GM12878 (cell line): Measurements from ENCODE around the gene PHF11. TPM values are rescaled to one million over a fixed set of nuclear protein-coding genes. Genes with fewer than 3 reads are reported as not detected.

ENCODE experiments used
- ATAC-seq: fragments of 200-7000 bp; cut with Tn5 transposase; 3 replicates; pipeline ENCODE4 v1.9.1; 2020; ENCODE audit warnings: mild to moderate bottlenecking, moderate library complexity
- BruUV-seq: library from RNA; stranded (reverse); fragments of 400-500 nt; replicated peaks from 2 replicates; lab custom pipeline; 2021; lab: Mats Ljungman, UMichigan
- CTCF ChIA-PET: fragments of 300-600 bp; sonication (Branson Sonifier 250); formaldehyde crosslinking; extraction: SDS; loops from one replicate; lab custom pipeline; 2021; ENCODE audit warnings: inconsistent platforms; lab: Yijun Ruan, JAX
- POLR2A ChIA-PET: fragments of 350-600 bp; formaldehyde crosslinking; extraction: SDS; loops from one replicate; lab custom pipeline; 2021; ENCODE audit warnings: inconsistent platforms; lab: Charles Lee
- RAD21 ChIA-PET: fragments of 300-600 bp; sonication (Branson Sonifier 250); formaldehyde crosslinking; loops from one replicate; lab custom pipeline; 2023; ENCODE audit warnings: antibody characterized with exemption; ENCODE audit not compliant: unreplicated experiment; lab: Charles Lee
- SMC1A ChIA-PET: fragments of 300-600 bp; sonication (Branson Sonifier 250); formaldehyde crosslinking; loops from one replicate; lab custom pipeline; 2023; ENCODE audit not compliant: unreplicated experiment, uncharacterized antibody; lab: Charles Lee
- DNase-seq: peaks from one replicate; pipeline ENCODE4 v3.0.0-alpha.2; 2011; ENCODE audit warnings: low read depth, low spot score
- FAIRE-seq: peaks from 3 replicates; lab custom pipeline; 2011; peaks lifted over from hg19 to GRCh38; lab: Jason Lieb, UNC
- H2AFZ ChIP-seq: 2 replicates; pipeline ENCODE4 v1.6.0; 2011; ENCODE audit warnings: low read depth, low read length, control low read depth; ENCODE audit not compliant: control insufficient read depth
- H3K27ac ChIP-seq: 2 replicates; pipeline ENCODE4 v1.5.1; 2011; ENCODE audit warnings: control low read depth; ENCODE audit not compliant: control insufficient read depth, insufficient read depth
- H3K27me3 ChIP-seq, 2 experiments: replicated peaks in 1 of 2; 2 replicates each; pipeline versions ENCODE4 v1.6.0 to v1.6.1; 2011; ENCODE audit warnings: low read length in 1 of 2; ENCODE audit not compliant: control insufficient read depth in 2 of 2, insufficient read depth in 2 of 2
- H3K36me3 ChIP-seq, 2 experiments: 2 replicates each; pipeline ENCODE4 v1.5.1; 2011; ENCODE audit warnings: low read length in 1 of 2; ENCODE audit not compliant: control insufficient read depth in 2 of 2, insufficient read depth in 2 of 2
- H3K4me1 ChIP-seq: 2 replicates; pipeline ENCODE4 v1.6.1; 2011; ENCODE audit warnings: mild to moderate bottlenecking, low read length, moderate library complexity, mixed read lengths; ENCODE audit not compliant: control insufficient read depth, insufficient read depth
- H3K4me2 ChIP-seq: 2 replicates; pipeline ENCODE4 v1.6.0; 2011; ENCODE audit warnings: control low read depth; ENCODE audit not compliant: control insufficient read depth, insufficient read depth
- H3K4me3 ChIP-seq: fragments of 200-600 bp; sonication (generic); 2 replicates; pipeline ENCODE4 v1.5.1; 2016
- H3K79me2 ChIP-seq: 2 replicates; pipeline ENCODE4 v1.6.0; 2011; ENCODE audit warnings: low read length; ENCODE audit not compliant: control insufficient read depth, insufficient read depth
- H3K9ac ChIP-seq: 2 replicates; pipeline ENCODE4 v1.8.0; 2011; ENCODE audit warnings: low read length, control low read depth, mixed read lengths; ENCODE audit not compliant: control insufficient read depth, insufficient read depth
- H3K9me3 ChIP-seq: replicated peaks from 3 replicates; pipeline ENCODE4 v1.5.1; 2011; ENCODE audit warnings: mild to moderate bottlenecking, low read length; ENCODE audit not compliant: control insufficient read depth, insufficient read depth
- H4K20me1 ChIP-seq: 2 replicates; pipeline ENCODE4 v1.6.0; 2011; ENCODE audit not compliant: control insufficient read depth, insufficient read depth
- CHD1 ChIP-seq: IDR thresholded peaks from 2 replicates; pipeline ENCODE4 v1.6.1; 2012; ENCODE audit warnings: low read depth, low read length, improper control_type of control experiment
- JUND ChIP-seq: IDR thresholded peaks from 2 replicates; pipeline ENCODE4 v1.6.1; 2012; ENCODE audit warnings: low read depth, mild to moderate bottlenecking, low read length, improper control_type of control experiment, moderate library complexity
- KAT2A ChIP-seq: conservative IDR thresholded peaks from 2 replicates; pipeline ENCODE4 v1.6.1; 2011; ENCODE audit warnings: low read depth, low read length; ENCODE audit not compliant: control insufficient read depth
- NFXL1 ChIP-seq: fragments of 450-650 bp; IDR thresholded peaks from 2 replicates; pipeline ENCODE4 v1.6.1; 2017; ENCODE audit warnings: antibody characterized with exemption, mild to moderate bottlenecking, borderline replicate concordance
- PAX5 ChIP-seq: IDR thresholded peaks from 2 replicates; pipeline ENCODE4 v1.6.1; 2011; ENCODE audit warnings: low read depth, low read length, borderline replicate concordance
- SRF ChIP-seq, 2 experiments: IDR thresholded peaks; 2 replicates each; pipeline ENCODE4 v1.6.1; 2011; ENCODE audit warnings: low read depth in 2 of 2, low read length in 2 of 2, mild to moderate bottlenecking in 1 of 2, moderate library complexity in 1 of 2
- WGBS: methylation state at CpG from one replicate; pipeline ENCODE4 v1.1.6; 2016; ENCODE audit warnings: low lambda C conversion rate; ENCODE audit not compliant: insufficient replicate concordance, insufficient coverage; ENCODE audit errors: missing lambda C conversion rate; 5-methylcytosine and 5-hydroxymethylcytosine counted together
- in situ Hi-C: fragments of 300-500 bp; cut with MboI; formaldehyde crosslinking; loops from 9 replicates; pipeline ENCODE4 v1.14.3; 2018; ENCODE audit warnings: mixed read lengths
- intact Hi-C: fragments of 100-400 bp; cut with micrococcal nuclease; formaldehyde crosslinking; loops from one replicate; pipeline ENCODE4 v1.14.2; 2022; ENCODE audit not compliant: unreplicated experiment
- polyA plus RNA-seq, 11 experiments: library from polyadenylated mRNA; depleted of rRNA in 4 of 11; unstranded in 6 of 11; stranded (reverse) in 5 of 11; fragments of >200 nt; fragmentation: Nextera tagmentation in 4 of 11; fragmentation: Illumina TruSeq in 1 of 11; extraction: Ambion mirVana in 4 of 11; extraction: Trizol in 1 of 11; gene quantifications; 1 replicate in 1 of 11; 2 replicates in 10 of 11; pipeline versions ENCODE4 v1.2.1 to v1.2.3, GENCODE V29; 2011 to 2016; ENCODE audit warnings: inconsistent platforms in 2 of 11, missing spikeins in 2 of 11, low read depth in 1 of 11
- total RNA-seq, 4 experiments: library from RNA; depleted of rRNA in 3 of 4; stranded (reverse); fragments of >200 nt in 3 of 4; fragmentation: Illumina TruSeq in 1 of 4; extraction: Trizol in 1 of 4; gene quantifications; 2 replicates each; pipeline versions ENCODE4 v1.2.1 to v1.2.3, GENCODE V29; 2013 to 2021
- TF ChIP-seq, protein P1 (sequence below): fragments of 450-650 bp; IDR thresholded peaks from 2 replicates; pipeline ENCODE4 v1.6.1; 2017; ENCODE audit warnings: borderline replicate concordance
- TF ChIP-seq, protein P2 (sequence below): IDR thresholded peaks from 2 replicates; pipeline ENCODE4 v1.6.1; 2012; ENCODE audit warnings: mild to moderate bottlenecking, low read depth, low read length
- TF ChIP-seq, protein P3 (sequence below): fragments of 450-650 bp; IDR thresholded peaks from 2 replicates; pipeline ENCODE4 v1.6.1; 2017; ENCODE audit warnings: mild to moderate bottlenecking, low read depth, inconsistent platforms; ENCODE audit not compliant: poor library complexity, severe bottlenecking
- TF ChIP-seq, protein P4 (sequence below): fragments of 450-650 bp; IDR thresholded peaks from 2 replicates; pipeline ENCODE4 v1.6.1; 2016; ENCODE audit warnings: mild to moderate bottlenecking

PHF11 gene
- total and polyA plus RNA-seq, 10 of the 15 experiments (the other 5 are each of a cell fraction or from before 2014, with no cell fraction given): 16.9 to 77.3 (median 32.7) TPM

DNA sequence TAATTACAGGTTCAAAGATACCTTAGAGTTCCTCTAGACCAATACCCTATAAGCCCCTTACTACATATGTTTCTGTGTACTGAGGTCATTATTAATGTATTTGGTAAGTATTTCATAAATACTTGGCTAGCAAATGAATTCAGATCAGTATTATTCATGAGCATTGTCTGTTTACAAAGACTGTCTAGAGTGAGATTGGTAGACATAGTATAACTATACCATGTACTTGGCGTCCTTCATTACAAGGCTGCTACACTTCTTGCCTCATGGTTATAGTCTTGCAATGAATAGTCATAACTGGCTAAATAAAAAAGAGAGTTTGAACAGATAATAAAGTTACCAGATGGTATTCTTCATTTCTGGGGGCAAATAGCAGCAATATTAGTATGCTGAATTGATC, 39.6 kb upstream of the PHF11 start:
- WGBS: 96% methylated on average over 1 of the region's 1 CpG
- ChIA-PET SMC1A (no interaction called here), POLR2A (no interaction called here), CTCF (no interaction called here), RAD21 (no interaction called here)
- DNase-seq (no peak), ATAC-seq (no peak), FAIRE-seq (no peak)
- no peak overlapping the region for H3K9ac ChIP-seq
- H4K20me1 ChIP-seq: no peaks in the 10 kb centered on the region
- H3K4me2 ChIP-seq: no peak overlapping the region
- peaks cover 0 to under 1% of the 10 kb centered on the region in 2 experiments; a peak in 1 of 4 replicates for H3K36me3 ChIP-seq
- no peaks in the 10 kb centered on the region for H3K27me3 ChIP-seq
- intact Hi-C loops (no loop called here), in situ Hi-C loops (loop anchor here (10.0 kb wide), 1 partner anchor 471 kb away; no protein-coding TSS in a partner anchor)
- no peak overlapping the region for H2AFZ ChIP-seq
- TF ChIP-seq JUND: no peak
- TF ChIP-seq, protein P1, sequence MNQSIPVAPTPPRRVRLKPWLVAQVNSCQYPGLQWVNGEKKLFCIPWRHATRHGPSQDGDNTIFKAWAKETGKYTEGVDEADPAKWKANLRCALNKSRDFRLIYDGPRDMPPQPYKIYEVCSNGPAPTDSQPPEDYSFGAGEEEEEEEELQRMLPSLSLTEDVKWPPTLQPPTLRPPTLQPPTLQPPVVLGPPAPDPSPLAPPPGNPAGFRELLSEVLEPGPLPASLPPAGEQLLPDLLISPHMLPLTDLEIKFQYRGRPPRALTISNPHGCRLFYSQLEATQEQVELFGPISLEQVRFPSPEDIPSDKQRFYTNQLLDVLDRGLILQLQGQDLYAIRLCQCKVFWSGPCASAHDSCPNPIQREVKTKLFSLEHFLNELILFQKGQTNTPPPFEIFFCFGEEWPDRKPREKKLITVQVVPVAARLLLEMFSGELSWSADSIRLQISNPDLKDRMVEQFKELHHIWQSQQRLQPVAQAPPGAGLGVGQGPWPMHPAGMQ: no peak
- no peak for TF ChIP-seq CHD1
- TF ChIP-seq, protein P2, sequence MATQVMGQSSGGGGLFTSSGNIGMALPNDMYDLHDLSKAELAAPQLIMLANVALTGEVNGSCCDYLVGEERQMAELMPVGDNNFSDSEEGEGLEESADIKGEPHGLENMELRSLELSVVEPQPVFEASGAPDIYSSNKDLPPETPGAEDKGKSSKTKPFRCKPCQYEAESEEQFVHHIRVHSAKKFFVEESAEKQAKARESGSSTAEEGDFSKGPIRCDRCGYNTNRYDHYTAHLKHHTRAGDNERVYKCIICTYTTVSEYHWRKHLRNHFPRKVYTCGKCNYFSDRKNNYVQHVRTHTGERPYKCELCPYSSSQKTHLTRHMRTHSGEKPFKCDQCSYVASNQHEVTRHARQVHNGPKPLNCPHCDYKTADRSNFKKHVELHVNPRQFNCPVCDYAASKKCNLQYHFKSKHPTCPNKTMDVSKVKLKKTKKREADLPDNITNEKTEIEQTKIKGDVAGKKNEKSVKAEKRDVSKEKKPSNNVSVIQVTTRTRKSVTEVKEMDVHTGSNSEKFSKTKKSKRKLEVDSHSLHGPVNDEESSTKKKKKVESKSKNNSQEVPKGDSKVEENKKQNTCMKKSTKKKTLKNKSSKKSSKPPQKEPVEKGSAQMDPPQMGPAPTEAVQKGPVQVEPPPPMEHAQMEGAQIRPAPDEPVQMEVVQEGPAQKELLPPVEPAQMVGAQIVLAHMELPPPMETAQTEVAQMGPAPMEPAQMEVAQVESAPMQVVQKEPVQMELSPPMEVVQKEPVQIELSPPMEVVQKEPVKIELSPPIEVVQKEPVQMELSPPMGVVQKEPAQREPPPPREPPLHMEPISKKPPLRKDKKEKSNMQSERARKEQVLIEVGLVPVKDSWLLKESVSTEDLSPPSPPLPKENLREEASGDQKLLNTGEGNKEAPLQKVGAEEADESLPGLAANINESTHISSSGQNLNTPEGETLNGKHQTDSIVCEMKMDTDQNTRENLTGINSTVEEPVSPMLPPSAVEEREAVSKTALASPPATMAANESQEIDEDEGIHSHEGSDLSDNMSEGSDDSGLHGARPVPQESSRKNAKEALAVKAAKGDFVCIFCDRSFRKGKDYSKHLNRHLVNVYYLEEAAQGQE: no peak
- TF ChIP-seq PAX5: no peak
- TF ChIP-seq KAT2A: no peak
- no peak for TF ChIP-seq SRF (IDR thresholded peaks at IDR 0.05; ENCODE audit: low read depth in 2 of 2, low read length in 2 of 2)
- TF ChIP-seq, protein P3, sequence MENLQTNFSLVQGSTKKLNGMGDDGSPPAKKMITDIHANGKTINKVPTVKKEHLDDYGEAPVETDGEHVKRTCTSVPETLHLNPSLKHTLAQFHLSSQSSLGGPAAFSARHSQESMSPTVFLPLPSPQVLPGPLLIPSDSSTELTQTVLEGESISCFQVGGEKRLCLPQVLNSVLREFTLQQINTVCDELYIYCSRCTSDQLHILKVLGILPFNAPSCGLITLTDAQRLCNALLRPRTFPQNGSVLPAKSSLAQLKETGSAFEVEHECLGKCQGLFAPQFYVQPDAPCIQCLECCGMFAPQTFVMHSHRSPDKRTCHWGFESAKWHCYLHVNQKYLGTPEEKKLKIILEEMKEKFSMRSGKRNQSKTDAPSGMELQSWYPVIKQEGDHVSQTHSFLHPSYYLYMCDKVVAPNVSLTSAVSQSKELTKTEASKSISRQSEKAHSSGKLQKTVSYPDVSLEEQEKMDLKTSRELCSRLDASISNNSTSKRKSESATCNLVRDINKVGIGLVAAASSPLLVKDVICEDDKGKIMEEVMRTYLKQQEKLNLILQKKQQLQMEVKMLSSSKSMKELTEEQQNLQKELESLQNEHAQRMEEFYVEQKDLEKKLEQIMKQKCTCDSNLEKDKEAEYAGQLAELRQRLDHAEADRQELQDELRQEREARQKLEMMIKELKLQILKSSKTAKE: no peak
- TF ChIP-seq NFXL1: no peak
- TF ChIP-seq, protein P4, sequence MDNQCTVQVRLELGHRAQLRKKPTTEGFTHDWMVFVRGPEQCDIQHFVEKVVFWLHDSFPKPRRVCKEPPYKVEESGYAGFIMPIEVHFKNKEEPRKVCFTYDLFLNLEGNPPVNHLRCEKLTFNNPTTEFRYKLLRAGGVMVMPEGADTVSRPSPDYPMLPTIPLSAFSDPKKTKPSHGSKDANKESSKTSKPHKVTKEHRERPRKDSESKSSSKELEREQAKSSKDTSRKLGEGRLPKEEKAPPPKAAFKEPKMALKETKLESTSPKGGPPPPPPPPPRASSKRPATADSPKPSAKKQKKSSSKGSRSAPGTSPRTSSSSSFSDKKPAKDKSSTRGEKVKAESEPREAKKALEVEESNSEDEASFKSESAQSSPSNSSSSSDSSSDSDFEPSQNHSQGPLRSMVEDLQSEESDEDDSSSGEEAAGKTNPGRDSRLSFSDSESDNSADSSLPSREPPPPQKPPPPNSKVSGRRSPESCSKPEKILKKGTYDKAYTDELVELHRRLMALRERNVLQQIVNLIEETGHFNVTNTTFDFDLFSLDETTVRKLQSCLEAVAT: no peak
- no peaks in the 10 kb centered on the region for H3K9me3 ChIP-seq
- peaks cover 14% of the 10 kb centered on the region; the same call in 1 of the 2 replicates for H3K4me1 ChIP-seq
- H3K79me2 ChIP-seq: no peaks in the 10 kb centered on the region; the same call in 1 of the 2 replicates
- no peak overlapping the region for H3K4me3 ChIP-seq
- no TSS peak for BruUV-seq
- no peak overlapping the region for H3K27ac ChIP-seq
